ENCODE measurements around the gene SMIM32.

GRCh38 chr5:136209346-136209910, 16.5 kb upstream of the SMIM32 start:
- no peak for TF ChIP-seq RAD21 (CRISPR knock-in tag; conservative IDR thresholded peaks at IDR 0.05 in 1 of 2, IDR thresholded peaks at IDR 0.05 in 1 of 2)
- TF ChIP-seq SP1 (CRISPR knock-in tag; IDR thresholded peaks at IDR 0.05): no peak
- TF ChIP-seq MAFK (IDR thresholded peaks at IDR 0.05; ENCODE audit: low read length): no peak
- no peak for TF ChIP-seq GATAD2B (IDR thresholded peaks at IDR 0.05; ENCODE audit: borderline replicate concordance)
- TF ChIP-seq EZH2 (IDR thresholded peaks at IDR 0.05; ENCODE audit: borderline replicate concordance, low read depth, low read length): no peak

Data from K562 (cell line).